CD4-positive, alpha-beta T cell treated with Interleukin-6 for 4 hours (primary cell): ENCODE results near the gene AGBL2.
"Not testable (repeated sequence)": the region's sequence is repeated elsewhere in the genome, so short reads cannot be mapped to it uniquely, and the experiment has no call there.

ENCODE experiments used
- DNase-seq: peaks from one replicate; pipeline ENCODE4 v3.0.0-alpha.2; 2020; ENCODE audit warnings: mixed read lengths

Gene AGBL2

GRCh38 chr11:47688991-47689390 is 26.2 kb downstream of the AGBL2 start:
- DNase-seq = no peak

- no peak for DNase-seq
Observed at GRCh38 chr11:47688111-47688510, 27.1 kb downstream of the AGBL2 start.

GRCh38 chr11:47686704-47687103 is 28.5 kb downstream of the AGBL2 start:
- not testable (repeated sequence) for DNase-seq

GRCh38 chr11:47686151-47686550 is 29.0 kb downstream of the AGBL2 start:
- no peak for DNase-seq

- no peak for DNase-seq
Observed at GRCh38 chr11:47675851-47676250, 39.3 kb downstream of the AGBL2 start.

GRCh38 chr11:47672283-47672730 is 42.9 kb downstream of the AGBL2 start:
- no peak for DNase-seq

GRCh38 chr11:47669856-47670255 is 45.3 kb downstream of the AGBL2 start:
- no peak for DNase-seq

GRCh38 chr11:47668665-47669064 is 46.5 kb downstream of the AGBL2 start:
- no peak for DNase-seq

- DNase-seq = no peak
Observed at GRCh38 chr11:47667555-47667954, 47.6 kb downstream of the AGBL2 start.

GRCh38 chr11:47667135-47667534 is 48.0 kb downstream of the AGBL2 start:
- DNase-seq = no peak

GRCh38 chr11:47664936-47665335 is 50.2 kb downstream of the AGBL2 start:
- DNase-seq = not testable (repeated sequence)

GRCh38 chr11:47661245-47661644 is 53.9 kb downstream of the AGBL2 start:
- DNase-seq = no peak

- no peak for DNase-seq
Observed at GRCh38 chr11:47659276-47659675, 55.9 kb downstream of the AGBL2 start.

- DNase-seq = no peak
Observed at GRCh38 chr11:47656260-47656885, 58.8 kb downstream of the AGBL2 start.

GRCh38 chr11:47651818-47652469 is 63.2 kb downstream of the AGBL2 start:
- no peak for DNase-seq

GRCh38 chr11:47649276-47649675 is 65.9 kb downstream of the AGBL2 start:
- DNase-seq = no peak

- no peak for DNase-seq
Observed at GRCh38 chr11:47646019-47646418, 69.2 kb downstream of the AGBL2 start.

- no peak for DNase-seq
Observed at GRCh38 chr11:47645500-47645899, 69.7 kb downstream of the AGBL2 start.

- peak; percentile 98 for DNase-seq
Observed at GRCh38 chr11:47642099-47642855, 72.9 kb downstream of the AGBL2 start, which contains the start of gene MTCH2. MTCH2 (minus strand) TSS chr11:47642559; CDS start chr11:47642465, 94 bp downstream.

- no peak for DNase-seq
Observed at GRCh38 chr11:47641600-47642098, 73.5 kb downstream of the AGBL2 start.

GRCh38 chr11:47640506-47640905 is 74.7 kb downstream of the AGBL2 start:
- DNase-seq = not testable (repeated sequence)

GRCh38 chr11:47636331-47636730 is 78.8 kb downstream of the AGBL2 start:
- not testable (repeated sequence) for DNase-seq

GRCh38 chr11:47631473-47631872 is 83.7 kb downstream of the AGBL2 start:
- no peak for DNase-seq

- DNase-seq = no peak
Observed at GRCh38 chr11:47628026-47628425, 87.1 kb downstream of the AGBL2 start.
